Fibroblast of mammary gland (primary cell): ENCODE measurements around the gene BAG3.
"Not testable (repeated sequence)": the region's sequence is repeated elsewhere in the genome, so short reads cannot be mapped to it uniquely, and the experiment has no call there.

Source experiments
- DNase-seq: peaks from one replicate; pipeline ENCODE4 v3.0.0-alpha.2; 2010; ENCODE audit warnings: low read depth
- H3K4me3 ChIP-seq: 2 replicates; pipeline ENCODE4 v1.5.1; 2011; ENCODE audit warnings: low read depth, mild to moderate bottlenecking, low read length, moderate library complexity; ENCODE audit not compliant: control insufficient read depth
- TF ChIP-seq, protein P1 (sequence below): conservative IDR thresholded peaks from 2 replicates; pipeline ENCODE4 v1.5.1; 2011; ENCODE audit warnings: low read depth, low read length, inconsistent platforms; ENCODE audit not compliant: control insufficient read depth, insufficient read depth

BAG3 gene

DNA sequence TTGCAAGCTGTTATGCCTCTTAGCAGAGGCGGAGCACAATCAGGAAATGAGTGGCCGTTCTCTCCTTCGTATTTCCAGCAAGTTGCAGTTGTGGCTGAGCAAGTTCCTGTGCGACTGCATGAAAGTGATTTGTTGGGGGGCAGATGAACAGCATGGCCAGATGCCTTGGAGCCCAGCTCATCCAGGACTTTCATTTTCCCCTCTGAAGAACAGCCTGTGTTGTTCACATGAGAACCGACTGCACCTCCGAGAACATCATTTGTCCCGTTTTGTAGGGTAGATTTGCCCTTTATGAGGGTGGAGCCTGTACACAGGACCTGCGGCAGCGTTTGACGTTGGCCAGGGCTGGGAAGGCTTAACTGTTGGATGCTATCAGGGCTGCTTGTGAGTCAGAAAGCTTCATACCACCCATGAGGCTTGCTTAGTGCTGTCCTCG lies 4.4 kb downstream of the BAG3 start:
- peak; percentile 93 for DNase-seq
- TF ChIP-seq, protein P1, sequence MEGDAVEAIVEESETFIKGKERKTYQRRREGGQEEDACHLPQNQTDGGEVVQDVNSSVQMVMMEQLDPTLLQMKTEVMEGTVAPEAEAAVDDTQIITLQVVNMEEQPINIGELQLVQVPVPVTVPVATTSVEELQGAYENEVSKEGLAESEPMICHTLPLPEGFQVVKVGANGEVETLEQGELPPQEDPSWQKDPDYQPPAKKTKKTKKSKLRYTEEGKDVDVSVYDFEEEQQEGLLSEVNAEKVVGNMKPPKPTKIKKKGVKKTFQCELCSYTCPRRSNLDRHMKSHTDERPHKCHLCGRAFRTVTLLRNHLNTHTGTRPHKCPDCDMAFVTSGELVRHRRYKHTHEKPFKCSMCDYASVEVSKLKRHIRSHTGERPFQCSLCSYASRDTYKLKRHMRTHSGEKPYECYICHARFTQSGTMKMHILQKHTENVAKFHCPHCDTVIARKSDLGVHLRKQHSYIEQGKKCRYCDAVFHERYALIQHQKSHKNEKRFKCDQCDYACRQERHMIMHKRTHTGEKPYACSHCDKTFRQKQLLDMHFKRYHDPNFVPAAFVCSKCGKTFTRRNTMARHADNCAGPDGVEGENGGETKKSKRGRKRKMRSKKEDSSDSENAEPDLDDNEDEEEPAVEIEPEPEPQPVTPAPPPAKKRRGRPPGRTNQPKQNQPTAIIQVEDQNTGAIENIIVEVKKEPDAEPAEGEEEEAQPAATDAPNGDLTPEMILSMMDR, result no peak
- H3K4me3 ChIP-seq, result peak overlapping the region; percentile 44

DNA sequence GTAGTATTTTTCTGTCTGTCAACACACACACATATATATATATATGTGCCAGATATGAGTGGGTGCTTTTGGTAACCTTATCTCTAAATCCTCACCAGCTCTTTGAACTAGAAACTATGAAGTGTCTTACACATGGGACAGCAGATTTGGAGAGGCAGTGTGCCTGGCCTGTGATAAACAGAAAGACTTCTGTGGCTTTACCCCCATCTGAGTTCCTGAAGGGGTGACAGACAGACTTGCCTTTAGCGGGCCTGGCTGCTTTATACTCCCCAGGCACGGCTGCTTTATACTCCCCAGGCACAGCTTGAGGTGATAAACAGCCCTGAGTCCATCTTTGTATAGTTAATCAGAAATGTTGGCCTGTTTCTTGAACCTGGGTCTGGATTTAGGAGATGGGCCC lies 5.6 kb downstream of the BAG3 start:
- TF ChIP-seq, protein P1, result no peak
- no peak overlapping the region for H3K4me3 ChIP-seq
- DNase-seq, result no peak

DNA sequence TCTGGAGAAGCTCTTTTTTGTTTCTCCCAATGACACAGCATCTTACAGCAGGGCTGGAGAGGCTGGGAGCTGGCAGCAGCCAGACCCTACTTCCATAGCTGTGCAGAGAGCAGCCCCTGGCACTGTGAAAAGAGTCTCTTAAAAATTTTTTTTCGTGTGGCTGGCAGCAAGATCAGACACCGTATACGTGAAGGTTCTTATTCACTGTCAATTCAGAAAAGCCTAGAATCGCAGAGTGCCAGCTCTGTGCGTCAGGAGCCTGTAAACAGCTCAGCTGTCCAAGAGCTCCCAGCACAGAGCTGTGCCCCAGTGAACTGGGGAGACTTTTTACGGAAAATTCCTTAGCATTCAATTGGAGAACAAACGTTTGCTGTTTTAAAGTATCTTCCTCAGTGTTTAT lies 6.5 kb downstream of the BAG3 start:
- TF ChIP-seq, protein P1, result no peak
- no peak overlapping the region for H3K4me3 ChIP-seq
- DNase-seq, result peak; percentile 69

DNA sequence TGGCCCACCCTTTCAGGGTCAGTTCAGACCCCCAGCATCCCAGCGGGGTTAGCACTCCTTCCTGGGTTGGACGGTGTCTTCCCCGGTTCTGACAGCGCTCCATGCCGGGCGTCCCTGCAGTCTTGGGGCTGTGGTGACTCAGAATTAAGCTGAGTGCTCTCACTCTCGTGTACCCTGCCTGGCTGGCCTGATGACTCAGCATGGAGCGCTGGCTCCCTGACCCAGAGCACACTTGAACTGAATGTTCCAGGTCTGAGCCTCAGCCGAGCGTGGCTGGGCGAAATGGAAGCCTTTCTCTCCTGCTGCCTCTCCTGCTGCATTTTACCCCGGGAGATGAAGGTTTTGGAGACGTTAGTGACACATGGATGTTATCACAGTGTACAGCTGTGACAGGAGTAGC lies 7.1 kb downstream of the BAG3 start:
- peak overlapping the region; percentile 16 for H3K4me3 ChIP-seq
- TF ChIP-seq, protein P1, result no peak
- DNase-seq, result peak; percentile 96

DNA sequence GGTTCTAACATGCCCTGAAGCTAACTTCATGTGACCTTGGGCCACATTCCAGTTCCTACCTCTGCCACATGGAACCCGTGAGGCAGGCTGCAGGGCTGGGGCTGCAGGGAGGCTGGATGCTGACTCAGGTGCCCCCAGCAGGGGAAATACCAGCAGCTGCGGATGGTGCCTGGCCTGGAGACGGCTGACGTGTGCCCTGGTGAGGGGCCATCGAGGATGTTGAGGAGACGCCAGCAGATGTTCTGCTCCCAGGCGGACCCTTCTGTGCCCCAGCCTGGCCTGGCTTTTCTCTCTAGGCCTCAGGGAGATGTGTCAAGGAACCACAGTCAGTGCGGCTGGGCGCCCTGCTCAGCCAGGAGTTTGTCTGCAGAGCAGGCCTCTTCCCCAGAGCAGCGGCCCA lies 8.8 kb downstream of the BAG3 start:
- DNase-seq, result no peak
- H3K4me3 ChIP-seq, result no peak overlapping the region
- TF ChIP-seq, protein P1, result no peak

DNA sequence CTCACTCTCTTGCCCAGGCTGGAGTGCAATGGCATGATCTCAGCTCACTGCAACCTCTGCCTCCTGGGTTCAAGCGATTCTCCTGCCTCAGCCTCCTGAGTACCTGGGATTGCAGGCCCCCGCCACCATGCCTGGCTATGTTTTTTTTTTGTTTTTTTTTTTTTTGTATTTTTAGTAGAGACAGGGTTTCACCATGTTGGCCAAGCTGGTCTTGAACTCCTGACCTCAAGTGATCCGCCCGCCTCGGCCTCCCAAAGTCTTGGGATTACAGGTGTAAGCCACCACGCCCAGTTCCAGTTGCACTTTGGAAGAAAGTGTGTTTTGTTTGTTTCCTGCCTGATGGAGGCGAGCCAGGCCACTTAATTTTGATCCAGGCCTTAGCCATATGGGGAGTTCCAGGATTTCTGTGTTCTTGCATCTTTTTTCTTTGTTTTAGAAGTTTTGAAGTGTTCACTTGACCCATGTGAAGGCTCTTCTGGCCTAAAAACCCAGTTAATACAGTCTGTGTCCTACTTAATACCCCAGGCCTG lies 11.0 kb downstream of the BAG3 start:
- not testable (repeated sequence) for H3K4me3 ChIP-seq, DNase-seq

DNA sequence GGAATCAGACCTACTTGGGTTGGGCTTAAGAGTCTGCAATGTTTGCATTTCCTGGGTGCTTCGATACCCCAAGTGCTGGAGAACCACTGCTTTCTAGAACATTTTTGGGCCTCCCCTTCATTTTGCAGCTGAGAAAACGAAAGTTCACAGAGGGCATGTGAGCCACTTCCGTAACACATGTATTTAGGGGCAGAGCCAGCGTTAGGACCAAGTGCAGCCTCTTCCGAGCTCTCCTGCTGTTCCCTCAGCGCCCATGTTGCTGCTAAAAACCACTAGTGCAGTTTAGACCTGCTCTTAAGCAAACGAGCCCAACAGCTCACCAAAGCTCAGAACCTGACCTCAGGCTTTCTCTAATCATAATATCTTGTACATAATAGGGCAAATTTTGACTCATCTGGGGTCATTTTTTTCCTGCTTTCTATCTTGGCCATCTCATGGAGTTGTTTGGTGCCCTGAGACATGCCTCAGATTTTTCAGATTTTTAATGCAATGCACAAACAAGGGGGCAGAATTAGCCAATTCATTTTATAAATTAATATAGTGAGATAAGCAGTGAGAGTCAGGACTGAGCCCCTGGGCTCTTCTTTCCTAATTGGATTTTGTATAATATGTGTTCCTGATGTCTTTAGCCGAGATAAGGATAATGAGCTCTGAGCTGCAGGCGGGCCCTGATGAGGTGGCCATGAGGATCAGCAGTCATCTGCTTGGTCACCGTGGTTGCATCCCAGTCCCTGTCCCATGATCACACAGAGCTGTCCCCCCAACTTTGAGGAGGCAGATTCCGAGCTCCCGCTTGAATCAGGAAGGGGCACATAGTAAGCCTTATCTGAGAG lies 12.9 kb downstream of the BAG3 start:
- H3K4me3 ChIP-seq, result no peak overlapping the region
- TF ChIP-seq, protein P1, result no peak
- no peak for DNase-seq
